RWPE2 (cell line): ENCODE results near the gene ST3GAL5.
"Not testable (repeated sequence)": the region's sequence is repeated elsewhere in the genome, so short reads cannot be mapped to it uniquely, and the experiment has no call there.

Source experiments
- ATAC-seq: fragments of 200-7000 bp; cut with Tn5 transposase; 3 replicates; pipeline ENCODE4 v1.9.1; 2021; ENCODE audit warnings: low read depth
- DNase-seq: peaks from one replicate; pipeline ENCODE4 v3.0.0-alpha.2; 2020; ENCODE audit warnings: low spot score
- H3K27ac ChIP-seq: fragments of 450-650 bp; 2 replicates; pipeline ENCODE4 v1.5.1; 2017; ENCODE audit warnings: mild to moderate bottlenecking; ENCODE audit not compliant: poor library complexity, severe bottlenecking
- H3K27me3 ChIP-seq: fragments of 250-450 bp; sonication (Bioruptor Pico); 2 replicates; pipeline ENCODE4 v1.5.1; 2021; ENCODE audit warnings: mild to moderate bottlenecking, moderate library complexity; ENCODE audit not compliant: insufficient read depth, poor library complexity, severe bottlenecking
- H3K36me3 ChIP-seq: fragments of 250-450 bp; sonication (Bioruptor Pico); 2 replicates; pipeline ENCODE4 v1.5.1; 2020; ENCODE audit warnings: low read depth, mild to moderate bottlenecking, moderate library complexity
- H3K4me1 ChIP-seq: fragments of 250-450 bp; sonication (Bioruptor Pico); 2 replicates; pipeline ENCODE4 v1.5.1; 2021; ENCODE audit warnings: mild to moderate bottlenecking, moderate library complexity; ENCODE audit not compliant: insufficient read depth, poor library complexity, severe bottlenecking
- H3K4me3 ChIP-seq: fragments of 250-450 bp; sonication (Bioruptor Pico); 2 replicates; pipeline ENCODE4 v1.5.1; 2021; ENCODE audit warnings: mild to moderate bottlenecking, moderate library complexity; ENCODE audit not compliant: severe bottlenecking
- H3K9me3 ChIP-seq: fragments of 250-450 bp; sonication (Bioruptor Pico); 2 replicates; pipeline ENCODE4 v1.5.1; 2021; ENCODE audit warnings: mild to moderate bottlenecking, moderate library complexity; ENCODE audit not compliant: severe bottlenecking
- CTCF ChIP-seq: fragments of 450-650 bp; IDR thresholded peaks from one replicate; pipeline ENCODE4 v1.5.1; 2017; ENCODE audit warnings: mild to moderate bottlenecking, moderate library complexity; ENCODE audit not compliant: poor library complexity, severe bottlenecking

Gene ST3GAL5

GRCh38 chr2:85888020-85888683 lies 638 bp downstream of the ST3GAL5 start:
- ATAC-seq (0 out of 3 replicates have a peak, but pooled peaks have one; percentile 3), DNase-seq (no peak)
- peaks cover 32% of the 10 kb centered on the region for H3K4me1 ChIP-seq
- H3K27me3 ChIP-seq: no peaks in the 10 kb centered on the region
- TF ChIP-seq CTCF: no peak
- H3K9me3 ChIP-seq: no peaks in the 10 kb centered on the region
- H3K27ac ChIP-seq: peak overlapping the region; percentile 70
- H3K4me3 ChIP-seq: peak overlapping the region; percentile 90
- no peaks in the 10 kb centered on the region for H3K36me3 ChIP-seq

GRCh38 chr2:85887566-85888019 lies 1.2 kb downstream of the ST3GAL5 start:
- Histone ChIP-seq H3K27me3 (no peaks in the 10 kb centered on the region), H3K36me3 (no peaks in the 10 kb centered on the region), H3K4me1 (peaks cover 27% of the 10 kb centered on the region), H3K4me3 (peak overlapping the region; percentile 90), H3K9me3 (no peaks in the 10 kb centered on the region), H3K27ac (peak overlapping the region; percentile 70)
- DNase-seq (no peak), ATAC-seq (peak; percentile 33)
- peak; percentile 9 for TF ChIP-seq CTCF

GRCh38 chr2:85886590-85886989 lies 2.2 kb downstream of the ST3GAL5 start:
- H3K4me1 ChIP-seq: peaks cover 22% of the 10 kb centered on the region
- H3K27ac ChIP-seq: peak overlapping the region; percentile 70
- ATAC-seq: peak; percentile 64
- no peak overlapping the region for H3K4me3 ChIP-seq
- H3K36me3 ChIP-seq: no peaks in the 10 kb centered on the region
- no peak for TF ChIP-seq CTCF
- DNase-seq: no peak
- H3K27me3 ChIP-seq: no peaks in the 10 kb centered on the region
- H3K9me3 ChIP-seq: peaks cover 3% of the 10 kb centered on the region

- Histone ChIP-seq H3K36me3 (no peaks in the 10 kb centered on the region), H3K27ac (peak overlapping the region; percentile 70), H3K27me3 (no peaks in the 10 kb centered on the region), H3K9me3 (peaks cover 3% of the 10 kb centered on the region), H3K4me1 (peaks cover 22% of the 10 kb centered on the region), H3K4me3 (no peak overlapping the region)
- TF ChIP-seq CTCF: no peak
- no peak for ATAC-seq
- no peak for DNase-seq
These were observed 2.6 kb downstream of the ST3GAL5 start for GRCh38 chr2:85886141-85886540.

- H3K9me3 ChIP-seq, H3K4me1 ChIP-seq, ATAC-seq, H3K27me3 ChIP-seq, DNase-seq, H3K4me3 ChIP-seq, H3K36me3 ChIP-seq, H3K27ac ChIP-seq: not testable (repeated sequence)
These were observed 7.0 kb downstream of the ST3GAL5 start for GRCh38 chr2:85881781-85882180.

GRCh38 chr2:85880716-85881328 lies 8.0 kb downstream of the ST3GAL5 start:
- H3K27ac ChIP-seq, H3K9me3 ChIP-seq, H3K4me3 ChIP-seq, ATAC-seq, H3K4me1 ChIP-seq, H3K36me3 ChIP-seq, H3K27me3 ChIP-seq, DNase-seq: not testable (repeated sequence)
